Trophoblast cell (in vitro differentiated cells and primary cell): ENCODE results near the gene OSM.

Experiments used
- DNase-seq, 2 donors: peaks; one replicate each; pipeline ENCODE4 v3.0.0-alpha.2; 2016
- H2AFZ ChIP-seq: 2 replicates; pipeline ENCODE4 v1.6.1; 2013; ENCODE audit warnings: low read length, moderate library complexity, mild to moderate bottlenecking; ENCODE audit not compliant: insufficient read depth, poor library complexity
- H2AK5ac ChIP-seq: 2 replicates; pipeline ENCODE4 v1.6.1; 2013; ENCODE audit warnings: mild to moderate bottlenecking, low read length
- H2BK120ac ChIP-seq: 2 replicates; pipeline ENCODE4 v1.6.1; 2013; ENCODE audit warnings: low read length, mild to moderate bottlenecking, moderate library complexity; ENCODE audit not compliant: insufficient read depth, poor library complexity
- H2BK12ac ChIP-seq: 2 replicates; pipeline ENCODE4 v1.6.1; 2013; ENCODE audit warnings: mild to moderate bottlenecking, low read length, moderate library complexity
- H2BK5ac ChIP-seq: 2 replicates; pipeline ENCODE4 v1.6.1; 2013; ENCODE audit warnings: low read length, low read depth, moderate library complexity, mild to moderate bottlenecking; ENCODE audit not compliant: poor library complexity
- H3K14ac ChIP-seq: 2 replicates; pipeline ENCODE4 v1.6.1; 2013; ENCODE audit warnings: mild to moderate bottlenecking, low read length
- H3K18ac ChIP-seq: 2 replicates; pipeline ENCODE4 v1.6.1; 2013; ENCODE audit warnings: mild to moderate bottlenecking, low read length
- H3K23ac ChIP-seq: 2 replicates; pipeline ENCODE4 v1.6.1; 2013; ENCODE audit warnings: low read length
- H3K27ac ChIP-seq: 2 replicates; pipeline ENCODE4 v1.5.1; 2013; ENCODE audit warnings: low read depth, mild to moderate bottlenecking, inconsistent platforms, low read length, moderate library complexity
- H3K27me3 ChIP-seq: 2 replicates; pipeline ENCODE4 v1.6.1; 2013; ENCODE audit warnings: inconsistent platforms, mild to moderate bottlenecking, low read length, moderate library complexity; ENCODE audit not compliant: insufficient read depth
- H3K36me3 ChIP-seq, 2 experiments: 1 replicate in 1 of 2; 2 replicates in 1 of 2; pipeline ENCODE4 v1.6.1; 2013; ENCODE audit warnings: low read length in 2 of 2, mild to moderate bottlenecking in 2 of 2, moderate library complexity in 1 of 2; ENCODE audit not compliant: insufficient read depth in 2 of 2, control insufficient read depth in 1 of 2
- H3K4ac ChIP-seq: 2 replicates; pipeline ENCODE4 v1.6.1; 2013; ENCODE audit warnings: low read depth, mild to moderate bottlenecking, low read length, moderate library complexity
- H3K4me1 ChIP-seq, 2 experiments: 1 replicate in 1 of 2; 2 replicates in 1 of 2; pipeline ENCODE4 v1.6.1; 2013; ENCODE audit warnings: low read length in 2 of 2, mild to moderate bottlenecking in 2 of 2, moderate library complexity in 1 of 2; ENCODE audit not compliant: insufficient read depth in 2 of 2, control insufficient read depth in 1 of 2
- H3K4me2 ChIP-seq: 2 replicates; pipeline ENCODE4 v1.6.1; 2013; ENCODE audit warnings: inconsistent platforms, mild to moderate bottlenecking, low read length, moderate library complexity
- H3K4me3 ChIP-seq: 2 replicates; pipeline ENCODE4 v1.5.1; 2013; ENCODE audit warnings: mild to moderate bottlenecking, low read depth, low read length, inconsistent platforms
- H3K79me1 ChIP-seq: one replicate; pipeline ENCODE4 v1.6.1; 2013; ENCODE audit warnings: low read length
- H3K79me2 ChIP-seq: 2 replicates; pipeline ENCODE4 v1.6.1; 2013; ENCODE audit warnings: low read length, mild to moderate bottlenecking; ENCODE audit not compliant: control insufficient read depth, insufficient read depth, poor library complexity
- H3K9ac ChIP-seq: 2 replicates; pipeline ENCODE4 v1.6.1; 2013; ENCODE audit warnings: mild to moderate bottlenecking, low read length
- H3K9me3 ChIP-seq: 2 replicates; pipeline ENCODE4 v1.6.1; 2013; ENCODE audit warnings: low read depth, mild to moderate bottlenecking, control low read depth, inconsistent platforms, low read length; ENCODE audit not compliant: insufficient read depth
- H4K12ac ChIP-seq: 2 replicates; pipeline ENCODE4 v1.6.1; 2013; ENCODE audit warnings: low read depth, mild to moderate bottlenecking, low read length, moderate library complexity
- H4K8ac ChIP-seq: 2 replicates; pipeline ENCODE4 v1.6.1; 2013; ENCODE audit warnings: low read depth, mild to moderate bottlenecking, low read length, moderate library complexity
- H4K91ac ChIP-seq: one replicate; pipeline ENCODE4 v1.6.1; 2013; ENCODE audit warnings: low read depth, mild to moderate bottlenecking, low read length, moderate library complexity
- WGBS: extraction: QIAGEN DNeasy Blood & Tissue Kit; methylation state at CpG from one replicate; pipeline ENCODE4 v1.1.7; 2013; ENCODE audit warnings: missing lambda C conversion rate; ENCODE audit not compliant: insufficient read length, insufficient coverage; ENCODE audit errors: extremely low coverage; 5-methylcytosine and 5-hydroxymethylcytosine counted together

Gene OSM

GRCh38 chr22:30254314-30254713 is 12.3 kb downstream of the OSM start:
- H3K36me3 ChIP-seq: no peaks in the 10 kb centered on the region
- peak overlapping the region; percentile 36 for H2AK5ac ChIP-seq
- no peaks in the 10 kb centered on the region for H3K79me2 ChIP-seq
- H3K4me2 ChIP-seq: no peak overlapping the region
- no peak overlapping the region for H3K27ac ChIP-seq
- DNase-seq: no peak
- no peak overlapping the region for H3K18ac ChIP-seq
- no peak overlapping the region for H3K4ac ChIP-seq
- no peak overlapping the region for H3K9ac ChIP-seq
- H4K8ac ChIP-seq: no peak overlapping the region
- H3K27me3 ChIP-seq: no peaks in the 10 kb centered on the region
- H3K4me1 ChIP-seq: peaks cover 2 to 9% of the 10 kb centered on the region in 2 experiments
- no peak overlapping the region for H2BK12ac ChIP-seq
- no peak overlapping the region for H3K23ac ChIP-seq
- H2BK120ac ChIP-seq: no peak overlapping the region
- H3K9me3 ChIP-seq: peaks cover 5% of the 10 kb centered on the region
- H2BK5ac ChIP-seq: no peak overlapping the region
- H4K12ac ChIP-seq: no peak overlapping the region
- H2AFZ ChIP-seq: no peak overlapping the region
- no peak overlapping the region for H3K14ac ChIP-seq
- peaks cover 3% of the 10 kb centered on the region for H3K79me1 ChIP-seq
- WGBS: no CpG with 5 or more reads among the region's 6 CpGs
- no peak overlapping the region for H3K4me3 ChIP-seq
- H4K91ac ChIP-seq: peak overlapping the region; percentile 8

DNA sequence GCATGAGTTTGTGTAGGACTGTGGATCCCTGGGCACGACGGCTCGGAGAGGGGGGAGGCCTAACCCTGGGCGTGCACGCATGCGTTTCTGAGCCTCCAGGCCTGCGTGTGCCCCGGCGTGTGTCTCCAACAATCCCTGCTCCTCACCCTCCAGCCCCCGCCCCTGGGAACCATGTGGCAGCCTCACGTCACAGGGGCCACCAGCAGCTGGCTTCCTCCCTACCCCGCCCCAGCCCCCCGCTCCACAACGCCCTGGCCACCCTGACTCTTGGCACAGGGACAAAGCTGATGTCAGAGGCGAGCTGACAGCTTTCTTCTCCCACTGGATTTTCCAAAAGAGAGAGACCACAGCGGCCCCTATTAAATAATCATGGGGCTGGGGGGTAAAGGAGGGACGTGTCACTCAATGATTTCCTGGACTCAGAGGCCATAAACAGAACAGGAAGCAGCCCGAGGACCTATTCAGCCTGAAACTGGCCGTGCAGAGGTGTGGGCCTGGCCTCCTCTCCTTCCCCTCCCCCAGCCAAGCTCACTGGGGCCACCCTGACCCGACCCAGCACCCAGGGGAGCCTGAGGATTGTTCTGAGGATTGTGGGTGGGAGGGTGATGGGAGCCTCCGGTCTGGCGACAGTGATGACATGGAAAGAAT is 13.3 kb downstream of the OSM start:
- no peak overlapping the region for H2BK5ac ChIP-seq
- H4K91ac ChIP-seq: peak overlapping the region; percentile 2
- peaks cover 9 to 16% of the 10 kb centered on the region in 2 experiments for H3K4me1 ChIP-seq
- peaks cover 3% of the 10 kb centered on the region for H3K79me1 ChIP-seq
- H3K9ac ChIP-seq: no peak overlapping the region
- H2BK120ac ChIP-seq: no peak overlapping the region
- H3K4ac ChIP-seq: no peak overlapping the region
- H4K12ac ChIP-seq: no peak overlapping the region
- H2AK5ac ChIP-seq: no peak overlapping the region
- H2AFZ ChIP-seq: no peak overlapping the region
- H3K36me3 ChIP-seq: no peaks in the 10 kb centered on the region
- no peak overlapping the region for H4K8ac ChIP-seq
- peaks cover 5% of the 10 kb centered on the region for H3K9me3 ChIP-seq
- peak overlapping the region; percentile 0 for H2BK12ac ChIP-seq
- no peak overlapping the region for H3K14ac ChIP-seq
- H3K23ac ChIP-seq: no peak overlapping the region
- no peaks in the 10 kb centered on the region for H3K27me3 ChIP-seq
- H3K18ac ChIP-seq: no peak overlapping the region
- no CpG with 5 or more reads among the region's 22 CpGs for WGBS
- no peak overlapping the region for H3K27ac ChIP-seq
- no peak for DNase-seq
- no peak overlapping the region for H3K4me2 ChIP-seq
- no peaks in the 10 kb centered on the region for H3K79me2 ChIP-seq
- H3K4me3 ChIP-seq: no peak overlapping the region

GRCh38 chr22:30252411-30253204 is 14.0 kb downstream of the OSM start:
- no peak overlapping the region for H3K27ac ChIP-seq
- no peak overlapping the region for H4K8ac ChIP-seq
- H3K4me2 ChIP-seq: no peak overlapping the region
- no peak overlapping the region for H2BK120ac ChIP-seq
- no peak overlapping the region for H2AK5ac ChIP-seq
- H3K4ac ChIP-seq: no peak overlapping the region
- H3K9ac ChIP-seq: no peak overlapping the region
- H2BK12ac ChIP-seq: peak overlapping the region; percentile 0
- H3K79me2 ChIP-seq: no peaks in the 10 kb centered on the region
- no CpG with 5 or more reads among the region's 22 CpGs for WGBS
- no peak overlapping the region for H4K12ac ChIP-seq
- H3K18ac ChIP-seq: no peak overlapping the region
- H2AFZ ChIP-seq: no peak overlapping the region
- H3K27me3 ChIP-seq: no peaks in the 10 kb centered on the region
- DNase-seq: peak; percentile 28
- no peaks in the 10 kb centered on the region for H3K36me3 ChIP-seq
- H3K23ac ChIP-seq: no peak overlapping the region
- peak overlapping the region; percentile 2 for H4K91ac ChIP-seq
- H3K14ac ChIP-seq: no peak overlapping the region
- peaks cover 5% of the 10 kb centered on the region for H3K9me3 ChIP-seq
- H3K4me1 ChIP-seq: peaks cover 9 to 13% of the 10 kb centered on the region in 2 experiments
- H3K4me3 ChIP-seq: no peak overlapping the region
- no peaks in the 10 kb centered on the region for H3K79me1 ChIP-seq
- H2BK5ac ChIP-seq: no peak overlapping the region

GRCh38 chr22:30251711-30252110 is 14.9 kb downstream of the OSM start:
- H3K79me1 ChIP-seq: peaks cover 2% of the 10 kb centered on the region
- no CpG with 5 or more reads among the region's 10 CpGs for WGBS
- DNase-seq: no peak

More at GRCh38 chr22:30251711-30252110, 14.9 kb downstream of the OSM start:
- Histone ChIP-seq H4K91ac (no peak overlapping the region), H3K14ac (no peak overlapping the region), H3K18ac (no peak overlapping the region), H2BK120ac (no peak overlapping the region), H3K4me1 (peaks cover 9 to 11% of the 10 kb centered on the region in 2 experiments), H3K23ac (no peak overlapping the region), H2AFZ (no peak overlapping the region), H4K8ac (no peak overlapping the region), H2AK5ac (no peak overlapping the region), H3K27ac (no peak overlapping the region), H3K36me3 (no peaks in the 10 kb centered on the region), H3K4me3 (no peak overlapping the region), H2BK5ac (no peak overlapping the region), H3K9ac (no peak overlapping the region), H4K12ac (no peak overlapping the region), H3K79me2 (no peaks in the 10 kb centered on the region), H3K4me2 (no peak overlapping the region), H2BK12ac (no peak overlapping the region), H3K9me3 (peaks cover 6% of the 10 kb centered on the region), H3K27me3 (no peaks in the 10 kb centered on the region), H3K4ac (no peak overlapping the region)
